Measurements from ENCODE around the gene TMTC2.

Gene TMTC2

DNA sequence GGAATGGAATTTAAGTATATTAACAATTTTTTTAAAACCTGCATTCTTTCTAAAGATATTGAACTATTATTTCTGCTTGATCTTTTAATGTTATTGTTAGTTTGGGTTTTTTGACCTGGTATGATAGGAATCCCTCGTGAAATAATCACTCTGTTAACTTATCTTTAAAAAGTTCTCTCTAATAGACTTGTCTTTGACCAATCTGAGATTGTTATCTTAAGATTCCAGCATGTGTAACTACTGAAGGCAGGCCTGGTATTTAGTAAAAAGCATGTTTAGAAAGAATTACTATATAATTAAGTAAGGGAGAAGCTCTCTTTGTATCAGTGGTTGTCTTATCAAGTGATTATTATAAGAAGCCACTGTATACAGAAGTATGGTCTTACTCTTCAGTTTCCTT lies 4.8 kb downstream of the TMTC2 start:
- TF ChIP-seq, protein P1, sequence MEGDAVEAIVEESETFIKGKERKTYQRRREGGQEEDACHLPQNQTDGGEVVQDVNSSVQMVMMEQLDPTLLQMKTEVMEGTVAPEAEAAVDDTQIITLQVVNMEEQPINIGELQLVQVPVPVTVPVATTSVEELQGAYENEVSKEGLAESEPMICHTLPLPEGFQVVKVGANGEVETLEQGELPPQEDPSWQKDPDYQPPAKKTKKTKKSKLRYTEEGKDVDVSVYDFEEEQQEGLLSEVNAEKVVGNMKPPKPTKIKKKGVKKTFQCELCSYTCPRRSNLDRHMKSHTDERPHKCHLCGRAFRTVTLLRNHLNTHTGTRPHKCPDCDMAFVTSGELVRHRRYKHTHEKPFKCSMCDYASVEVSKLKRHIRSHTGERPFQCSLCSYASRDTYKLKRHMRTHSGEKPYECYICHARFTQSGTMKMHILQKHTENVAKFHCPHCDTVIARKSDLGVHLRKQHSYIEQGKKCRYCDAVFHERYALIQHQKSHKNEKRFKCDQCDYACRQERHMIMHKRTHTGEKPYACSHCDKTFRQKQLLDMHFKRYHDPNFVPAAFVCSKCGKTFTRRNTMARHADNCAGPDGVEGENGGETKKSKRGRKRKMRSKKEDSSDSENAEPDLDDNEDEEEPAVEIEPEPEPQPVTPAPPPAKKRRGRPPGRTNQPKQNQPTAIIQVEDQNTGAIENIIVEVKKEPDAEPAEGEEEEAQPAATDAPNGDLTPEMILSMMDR (IDR thresholded peaks at IDR 0.05; ENCODE audit: low read depth, low read length) = no peak
- no peaks in the 10 kb centered on the region for H3K9me3 ChIP-seq (ENCODE audit: severe bottlenecking)
- H3K27me3 ChIP-seq (ENCODE audit: insufficient read depth, low read depth, severe bottlenecking) = no peaks in the 10 kb centered on the region
- H3K27ac ChIP-seq = no peak overlapping the region
- no peak for DNase-seq
- no peaks in the 10 kb centered on the region for H3K36me3 ChIP-seq
- no peak overlapping the region for H3K4me3 ChIP-seq (ENCODE audit: low read depth, low read length)

DNA sequence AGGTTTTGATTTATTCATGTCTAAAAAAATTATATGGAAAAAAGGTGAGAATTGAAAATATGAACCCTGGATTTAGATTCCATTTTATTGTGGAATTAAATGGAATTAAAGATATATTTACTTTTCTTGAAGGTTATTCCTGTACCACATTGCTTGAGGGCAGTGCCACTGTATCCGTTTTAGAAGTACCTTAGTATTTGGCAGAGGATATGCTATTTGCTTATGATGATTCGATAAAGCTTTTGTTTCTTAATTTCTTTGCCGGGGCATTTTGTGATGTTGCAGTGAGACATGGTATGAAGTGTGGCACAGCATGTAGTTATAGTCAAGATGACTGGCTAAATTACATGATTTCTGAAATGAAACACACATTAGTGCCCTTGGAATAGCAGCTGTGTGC lies 7.6 kb downstream of the TMTC2 start:
- H3K9me3 ChIP-seq (ENCODE audit: severe bottlenecking) = no peaks in the 10 kb centered on the region
- H3K36me3 ChIP-seq = no peaks in the 10 kb centered on the region
- DNase-seq = no peak
- TF ChIP-seq, protein P1 (IDR thresholded peaks at IDR 0.05; ENCODE audit: low read depth, low read length) = no peak
- H3K27ac ChIP-seq = no peak overlapping the region
- H3K4me3 ChIP-seq (ENCODE audit: low read depth, low read length) = no peak overlapping the region
- H3K27me3 ChIP-seq (ENCODE audit: insufficient read depth, low read depth, severe bottlenecking) = no peaks in the 10 kb centered on the region

DNA sequence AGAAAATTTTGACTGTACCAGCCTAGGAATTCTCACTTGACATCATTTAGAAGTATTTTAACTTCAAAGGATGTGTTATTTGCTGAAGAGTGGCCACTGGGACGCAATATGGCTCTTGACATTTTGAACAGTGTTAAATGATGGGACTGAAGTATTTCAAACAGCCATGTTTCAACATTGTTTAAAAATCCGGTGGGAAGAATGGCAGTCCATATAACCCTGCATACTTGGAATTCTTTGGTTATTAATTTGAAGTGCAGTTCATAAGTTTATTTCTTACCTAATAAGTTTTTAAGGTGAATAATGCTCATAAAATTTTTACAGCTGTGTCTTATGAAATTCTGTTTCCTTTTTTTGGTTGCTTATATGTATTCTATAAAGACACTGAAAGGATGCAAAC lies 8.3 kb downstream of the TMTC2 start:
- DNase-seq = no peak
- Histone ChIP-seq H3K9me3 (ENCODE audit: severe bottlenecking) (no peaks in the 10 kb centered on the region), H3K27me3 (ENCODE audit: insufficient read depth, low read depth, severe bottlenecking) (no peaks in the 10 kb centered on the region), H3K27ac (no peak overlapping the region), H3K36me3 (no peaks in the 10 kb centered on the region), H3K4me3 (ENCODE audit: low read depth, low read length) (no peak overlapping the region)
- TF ChIP-seq, protein P1 (IDR thresholded peaks at IDR 0.05; ENCODE audit: low read depth, low read length) = no peak

DNA sequence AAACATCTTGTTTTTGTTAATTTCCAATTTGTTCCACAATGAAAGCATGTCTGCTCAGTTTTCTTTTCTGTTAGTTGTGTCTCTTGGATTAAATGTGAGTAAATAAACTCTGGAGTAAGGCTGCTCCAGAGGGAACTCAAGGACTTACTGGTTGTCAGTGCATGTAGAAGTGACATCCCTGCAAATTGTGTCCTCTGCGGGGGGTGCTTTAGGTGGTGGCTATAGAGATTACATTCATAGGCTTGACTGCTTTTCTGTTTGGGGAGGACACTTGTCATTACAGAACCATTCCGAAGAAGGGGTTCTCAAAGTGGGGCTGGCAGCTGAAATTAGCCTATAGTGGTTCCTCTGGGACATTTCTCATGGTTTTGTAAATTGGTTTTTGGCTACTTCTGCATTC lies 8.8 kb downstream of the TMTC2 start:
- DNase-seq = no peak

DNA sequence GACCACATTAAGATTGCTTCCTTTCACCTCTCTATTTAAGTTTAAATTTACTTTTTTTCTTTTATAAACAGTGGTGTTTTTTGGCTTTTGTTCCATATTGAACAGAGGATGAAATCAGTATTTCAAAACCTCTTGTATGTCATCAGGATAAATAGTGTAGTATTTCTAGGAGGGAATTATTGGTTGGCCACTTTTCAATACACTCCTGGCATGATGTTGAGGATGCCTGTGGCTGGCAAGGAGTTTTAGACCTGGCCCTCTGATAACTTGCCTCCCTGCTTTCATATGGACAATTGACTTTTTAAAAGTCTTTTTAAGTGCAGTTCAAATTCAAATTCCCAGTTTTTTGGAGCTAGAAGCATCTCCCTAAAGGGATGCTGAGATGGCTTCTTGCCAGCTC lies 9.8 kb downstream of the TMTC2 start:
- H3K4me3 ChIP-seq (ENCODE audit: low read depth, low read length) = no peak overlapping the region
- no peaks in the 10 kb centered on the region for H3K27me3 ChIP-seq (ENCODE audit: insufficient read depth, low read depth, severe bottlenecking)
- H3K27ac ChIP-seq = no peak overlapping the region
- no peaks in the 10 kb centered on the region for H3K9me3 ChIP-seq (ENCODE audit: severe bottlenecking)
- DNase-seq = no peak
- TF ChIP-seq, protein P1 (IDR thresholded peaks at IDR 0.05; ENCODE audit: low read depth, low read length) = no peak
- H3K36me3 ChIP-seq = no peaks in the 10 kb centered on the region

More for the DNA sequence above, 8.8 kb downstream of the TMTC2 start:
- TF ChIP-seq, protein P1 (IDR thresholded peaks at IDR 0.05; ENCODE audit: low read depth, low read length) = no peak
- Histone ChIP-seq H3K27me3 (ENCODE audit: insufficient read depth, low read depth, severe bottlenecking) (no peaks in the 10 kb centered on the region), H3K9me3 (ENCODE audit: severe bottlenecking) (no peaks in the 10 kb centered on the region), H3K36me3 (no peaks in the 10 kb centered on the region), H3K27ac (no peak overlapping the region), H3K4me3 (ENCODE audit: low read depth, low read length) (no peak overlapping the region)

All from WERI-Rb-1 (cell line).